Fibroblast of gingiva (primary cell): ENCODE results near the gene LIMA1.
"Not testable (repeated sequence)": the region's sequence is repeated elsewhere in the genome, so short reads cannot be mapped to it uniquely, and the experiment has no call there.

Source experiments
- DNase-seq: peaks from one replicate; pipeline ENCODE4 v3.0.0-alpha.2; 2011; ENCODE audit warnings: low read depth

The LIMA1 gene

DNA sequence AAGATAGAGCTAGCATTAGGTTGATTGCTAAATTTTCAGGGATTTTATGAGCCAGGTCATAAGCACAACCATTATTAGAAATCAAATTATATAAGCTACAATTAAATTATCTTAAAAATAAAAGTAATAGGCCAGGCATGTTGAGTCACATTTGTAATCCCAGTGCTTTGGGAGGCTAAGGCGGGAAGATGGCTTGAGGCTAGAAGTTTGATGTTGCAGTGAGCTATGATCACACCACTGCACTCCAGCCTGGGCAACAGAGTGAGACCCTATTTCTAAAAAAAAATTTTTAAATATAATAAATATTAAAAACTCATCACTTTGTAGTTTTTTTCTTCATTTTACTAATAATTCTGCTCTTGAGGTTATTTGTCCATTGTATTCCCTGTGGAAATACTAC is 1.9 kb upstream of the LIMA1 start:
- DNase-seq: no peak

DNA sequence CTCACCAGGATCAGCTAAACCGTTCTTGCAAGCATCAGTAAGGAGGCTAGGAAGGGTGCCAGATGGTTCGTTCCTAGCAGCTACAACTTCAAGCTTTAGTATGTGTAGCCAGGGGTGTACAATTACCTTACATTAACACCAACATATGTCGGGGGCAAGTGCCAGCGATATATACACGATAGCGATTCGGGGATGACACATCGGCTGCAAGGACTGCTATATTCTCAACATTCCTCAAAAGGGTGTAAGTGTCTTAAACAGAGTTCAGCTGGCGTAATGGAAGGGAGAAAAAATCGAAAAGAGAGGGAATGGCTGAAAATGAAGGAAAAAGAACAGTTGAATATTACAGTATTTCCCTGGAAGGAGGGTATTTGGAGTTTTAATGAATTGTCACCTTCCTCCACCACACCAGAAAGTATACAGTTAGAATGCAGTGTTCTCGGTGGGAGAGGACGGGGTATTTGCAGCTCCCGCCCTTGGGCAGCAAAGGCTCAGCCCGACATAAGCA is 545 bp downstream of the LIMA1 start:
- peak; percentile 16 for DNase-seq

DNA sequence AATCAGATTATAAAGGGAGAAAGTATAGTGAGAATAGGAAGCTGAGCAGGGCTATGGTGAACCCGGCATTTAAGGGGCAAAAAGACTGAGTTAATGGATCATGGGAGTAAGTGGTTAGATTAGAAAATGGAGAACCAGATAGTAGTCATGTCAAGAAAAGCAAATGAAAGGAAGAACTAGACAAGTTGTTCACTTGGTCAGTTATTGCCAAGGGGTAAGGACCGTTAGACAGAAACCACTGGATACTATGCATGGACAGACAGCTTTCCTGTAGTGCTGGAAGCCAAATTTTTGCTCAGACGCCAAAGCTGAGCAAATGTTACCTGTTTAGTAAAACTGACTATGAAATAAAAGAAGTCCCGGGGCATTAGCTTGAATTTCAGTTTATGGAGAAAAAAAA is 3.8 kb downstream of the LIMA1 start:
- no peak for DNase-seq

DNA sequence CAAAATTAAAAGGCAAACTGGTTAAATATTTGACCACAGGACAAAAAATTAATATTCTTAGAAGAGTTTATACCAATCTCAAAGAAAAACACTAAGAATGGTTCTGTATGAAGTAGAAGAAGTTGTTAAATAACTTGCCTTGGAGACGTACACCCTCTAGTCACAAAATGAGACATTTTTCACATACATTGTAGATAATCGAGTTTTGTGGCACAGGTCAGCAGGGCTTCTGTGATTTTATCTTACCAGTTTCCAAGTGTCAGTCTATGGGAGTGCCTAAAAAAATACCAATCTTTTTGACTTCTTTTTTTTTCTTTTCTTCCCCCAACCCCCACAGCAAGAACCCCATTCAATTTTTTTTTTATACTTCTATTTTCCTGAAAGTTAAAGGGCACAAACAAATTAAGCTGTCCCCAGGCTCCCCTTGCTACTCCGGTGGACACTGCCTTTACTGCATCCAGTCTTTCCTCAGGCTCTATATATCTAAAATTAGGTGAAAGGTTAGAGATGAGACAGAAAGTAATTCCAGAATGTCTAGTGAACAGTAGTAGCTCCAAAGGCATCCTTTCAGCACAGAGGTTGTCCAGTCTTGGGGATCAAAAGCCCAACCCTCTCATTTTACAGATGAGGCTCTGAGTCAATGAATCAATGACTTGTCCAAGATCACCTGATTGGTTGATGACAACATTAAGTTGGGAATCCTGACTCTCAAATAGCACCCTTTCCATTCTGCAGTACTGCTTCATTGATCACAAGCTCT is 6.2 kb downstream of the LIMA1 start:
- DNase-seq: no peak

DNA sequence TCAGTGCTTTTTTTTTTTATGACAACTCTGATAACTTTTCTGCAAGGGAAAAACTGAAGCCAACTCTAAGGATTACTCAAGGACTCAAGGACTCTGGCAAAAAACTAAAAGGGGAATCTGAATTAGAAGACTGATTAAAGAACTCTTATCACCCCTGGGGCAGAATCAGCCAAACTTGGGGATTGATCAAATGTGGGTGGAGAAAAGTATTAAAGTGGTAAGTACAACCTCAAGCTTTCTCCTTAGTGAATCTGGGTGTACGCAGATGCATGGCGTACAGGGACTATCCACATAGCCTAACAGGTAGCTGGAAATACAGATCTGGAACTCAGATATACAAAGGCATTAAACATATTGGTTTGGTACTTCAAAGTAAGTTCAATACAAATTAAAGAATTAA is 7.3 kb downstream of the LIMA1 start:
- no peak for DNase-seq

DNA sequence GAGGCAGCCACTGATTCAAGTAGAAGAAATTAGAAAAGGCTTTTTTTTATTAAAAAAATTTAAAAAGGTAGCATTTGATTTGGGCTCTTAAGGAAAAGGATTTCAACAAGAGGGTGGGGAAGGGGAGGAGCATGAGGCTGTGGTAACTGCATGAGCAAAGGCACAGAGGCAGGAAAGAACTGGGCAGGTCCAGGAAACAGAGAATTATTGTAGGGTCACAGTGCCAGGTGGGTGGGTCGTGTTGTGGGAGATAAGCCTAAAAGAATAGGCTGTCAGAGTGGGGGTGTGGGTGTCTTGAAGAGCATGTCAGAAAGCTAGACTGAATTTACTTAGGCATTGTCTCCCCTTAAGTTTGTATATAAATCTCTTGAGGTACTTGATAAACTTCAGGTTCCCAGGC is 7.8 kb downstream of the LIMA1 start:
- no peak for DNase-seq

DNA sequence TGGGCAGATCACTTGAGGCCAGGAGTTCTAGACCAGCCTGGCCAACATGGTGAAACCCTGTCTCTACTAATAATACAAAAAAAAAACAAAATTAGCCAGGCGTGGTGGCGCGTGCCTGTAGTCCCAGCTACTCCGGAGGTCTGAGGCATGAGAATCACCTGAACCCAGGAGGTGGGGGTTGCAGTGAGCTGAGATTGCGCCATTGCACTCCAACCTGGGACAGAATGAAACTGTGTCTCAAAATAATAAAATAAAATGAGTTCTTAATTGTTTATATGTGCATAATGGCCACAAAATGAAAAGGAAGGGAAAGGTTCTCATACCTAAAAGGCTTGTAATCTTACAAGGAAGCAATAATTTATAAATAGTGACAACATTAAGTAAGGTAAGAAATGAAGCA is 8.2 kb downstream of the LIMA1 start:
- not testable (repeated sequence) for DNase-seq

DNA sequence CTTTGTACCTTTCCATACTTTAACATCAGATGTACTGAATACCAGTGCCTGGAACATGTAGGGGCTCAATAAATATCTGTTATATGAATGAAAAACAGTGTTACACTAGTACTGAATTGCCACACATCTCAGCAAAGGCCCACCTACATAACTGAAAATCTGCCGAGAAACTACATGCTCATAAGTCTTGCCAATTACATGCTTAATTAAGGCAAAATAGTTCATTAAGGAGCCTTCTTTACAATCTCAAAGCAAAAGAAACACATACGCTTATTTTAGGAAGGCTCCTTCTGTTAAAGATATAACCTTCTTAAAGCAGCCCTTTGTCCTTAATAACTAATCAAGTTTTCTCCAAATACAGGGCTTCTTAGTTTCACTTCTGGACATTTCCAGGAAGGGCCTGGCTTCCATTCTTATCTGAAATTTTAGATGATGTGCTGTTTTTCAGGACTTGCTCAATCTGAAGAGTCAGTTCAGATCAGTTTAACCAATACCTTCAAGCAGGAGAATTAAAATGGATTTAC is 11.5 kb downstream of the LIMA1 start:
- DNase-seq: peak; percentile 58

DNA sequence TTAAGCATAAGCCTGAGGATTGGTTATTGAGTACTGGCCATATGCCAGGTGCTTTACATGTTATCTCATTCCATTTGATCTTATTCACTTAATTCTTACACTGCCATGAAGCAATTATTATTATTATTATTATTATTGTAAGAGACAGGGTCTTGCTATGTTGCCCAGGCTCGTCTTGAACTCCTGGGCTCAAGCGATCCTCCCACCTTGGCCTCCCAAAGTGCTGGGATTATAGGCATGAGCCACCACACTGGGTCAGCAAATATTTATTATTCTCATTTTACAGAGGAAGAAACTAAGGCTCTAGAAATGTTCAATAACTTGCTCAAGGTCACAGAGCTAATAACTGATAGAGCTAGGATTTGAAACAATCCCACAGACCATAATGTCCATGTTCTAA is 14.8 kb downstream of the LIMA1 start:
- DNase-seq: no peak

DNA sequence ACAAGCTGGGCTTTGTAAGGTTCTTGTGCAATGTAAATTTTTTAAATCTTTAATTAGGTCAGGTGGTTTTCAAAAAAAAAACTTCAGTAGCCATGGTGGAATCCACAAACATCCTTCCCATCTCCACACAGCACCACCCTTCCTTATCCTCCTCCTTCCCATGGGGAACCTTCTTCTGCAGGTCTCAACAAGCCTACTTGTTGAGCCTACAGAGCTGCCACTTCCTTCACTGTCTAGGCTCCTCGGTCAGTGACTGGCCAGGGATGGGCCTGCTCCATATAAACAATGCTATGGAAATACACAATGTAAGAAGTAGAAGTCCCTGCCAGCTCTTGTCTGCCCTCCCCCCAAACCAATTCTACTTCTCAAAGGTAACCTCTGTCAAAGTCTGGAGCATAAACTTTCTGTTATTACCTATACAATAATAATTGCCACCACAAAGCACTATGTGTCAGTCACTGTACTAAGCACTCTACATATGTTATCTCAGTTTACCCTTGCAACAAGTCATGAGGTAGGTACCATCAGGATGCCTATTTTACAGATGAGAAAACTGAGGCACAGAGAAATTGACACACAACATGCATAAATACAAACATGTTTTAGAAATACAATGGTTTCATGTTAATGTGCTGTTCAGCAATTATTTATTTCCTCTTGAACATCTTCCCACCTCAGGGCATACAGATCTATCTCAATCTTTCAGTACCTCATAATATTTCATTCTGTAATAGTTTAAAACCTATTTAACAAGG is 17.4 kb downstream of the LIMA1 start:
- DNase-seq: no peak

DNA sequence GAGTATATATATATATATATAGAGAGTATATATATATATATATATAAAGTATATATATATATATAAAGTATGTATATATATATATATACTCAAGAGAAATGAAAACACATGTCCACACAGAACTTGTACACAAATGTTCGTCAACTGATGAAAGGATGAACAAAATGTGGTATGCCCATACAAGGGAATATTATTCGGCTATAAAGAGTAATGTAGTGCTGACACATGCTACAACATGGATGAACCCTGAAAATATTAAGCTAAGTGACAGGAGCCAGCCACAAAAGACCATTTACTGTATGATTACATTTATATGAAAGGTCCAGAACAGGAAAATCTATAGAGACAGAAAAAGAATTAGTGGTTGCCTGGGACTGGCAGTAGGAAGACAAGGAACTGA is 19.5 kb downstream of the LIMA1 start:
- no peak for DNase-seq

DNA sequence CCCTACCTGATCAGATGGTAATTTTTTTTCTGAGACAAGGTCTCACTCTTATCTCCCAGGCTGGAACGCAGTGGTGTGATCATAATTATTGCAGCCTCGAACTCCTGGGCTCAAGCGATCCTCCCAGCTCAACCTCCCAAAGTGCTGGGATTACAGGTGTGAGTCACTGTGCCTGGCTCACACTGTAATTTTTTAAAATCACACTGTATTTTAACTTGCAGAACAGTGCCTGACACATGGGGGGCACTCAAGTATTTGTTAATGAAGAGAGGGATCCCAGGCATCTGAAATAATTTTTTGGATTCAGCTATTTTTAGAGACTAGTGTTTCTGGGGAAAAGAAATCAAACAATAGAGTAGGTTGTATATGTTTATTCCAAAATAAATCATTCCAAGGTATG is 21.7 kb downstream of the LIMA1 start:
- DNase-seq: no peak

DNA sequence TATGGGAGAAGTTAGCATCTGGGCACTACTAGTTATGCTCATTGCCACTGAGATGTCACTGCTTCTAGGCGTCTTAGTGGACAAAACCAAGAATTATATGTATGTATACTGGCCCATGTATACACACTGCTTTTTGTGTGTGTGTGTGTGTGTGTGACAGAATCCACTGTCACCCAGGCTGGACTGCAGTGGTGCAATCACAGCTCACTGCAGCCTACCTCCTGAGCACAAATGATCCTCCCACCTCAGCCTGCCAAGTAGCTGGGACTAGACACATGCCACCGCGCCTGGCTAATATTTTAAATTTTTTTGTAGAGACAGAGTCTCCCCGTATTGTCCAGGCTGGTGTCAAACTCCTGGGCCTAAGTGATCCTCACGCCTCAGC is 25.2 kb downstream of the LIMA1 start:
- peak; percentile 52 for DNase-seq

DNA sequence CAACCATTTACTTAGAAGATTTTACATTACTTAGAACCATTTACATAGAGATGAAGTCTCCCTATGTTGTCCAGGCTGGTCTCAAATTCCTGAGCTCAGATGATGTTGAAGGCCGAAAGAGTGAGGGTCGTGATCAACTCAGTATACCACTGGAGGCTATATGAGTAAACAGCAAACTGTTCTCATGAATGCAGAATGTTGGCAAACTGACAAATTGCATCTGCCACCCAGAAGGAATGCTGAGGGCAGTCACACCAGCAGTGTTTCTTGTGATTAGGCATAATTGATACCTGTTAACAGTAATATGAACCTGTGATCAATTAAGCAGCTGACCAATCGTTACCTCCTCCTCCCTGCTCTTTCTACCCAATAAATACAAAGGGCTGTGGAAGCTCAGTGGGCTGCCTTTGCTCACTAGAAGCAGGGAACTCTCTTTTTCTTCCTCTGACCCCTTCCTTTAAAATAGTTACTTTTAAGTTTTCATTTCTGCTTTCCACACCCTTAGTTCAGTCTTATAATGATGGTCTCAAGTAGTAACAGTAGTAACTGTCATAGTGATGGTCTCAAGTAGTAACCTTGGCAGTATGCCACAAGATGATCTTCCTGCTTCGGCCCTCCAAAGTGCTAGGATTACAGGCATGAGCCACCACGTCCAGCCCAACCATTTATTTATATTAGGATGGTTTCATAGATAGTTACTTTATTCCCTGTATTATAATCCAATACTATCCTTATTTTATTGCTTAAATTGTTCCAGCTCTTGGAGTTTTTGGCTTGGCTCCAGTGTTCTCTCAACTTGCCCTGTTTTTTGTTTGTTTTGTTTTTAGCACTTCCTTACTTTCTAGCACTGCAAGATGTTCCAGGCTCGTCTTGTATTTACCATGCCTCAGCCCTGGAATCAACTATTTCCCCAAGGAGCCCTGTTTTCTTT is 25.8 kb downstream of the LIMA1 start:
- peak; percentile 81 for DNase-seq

DNA sequence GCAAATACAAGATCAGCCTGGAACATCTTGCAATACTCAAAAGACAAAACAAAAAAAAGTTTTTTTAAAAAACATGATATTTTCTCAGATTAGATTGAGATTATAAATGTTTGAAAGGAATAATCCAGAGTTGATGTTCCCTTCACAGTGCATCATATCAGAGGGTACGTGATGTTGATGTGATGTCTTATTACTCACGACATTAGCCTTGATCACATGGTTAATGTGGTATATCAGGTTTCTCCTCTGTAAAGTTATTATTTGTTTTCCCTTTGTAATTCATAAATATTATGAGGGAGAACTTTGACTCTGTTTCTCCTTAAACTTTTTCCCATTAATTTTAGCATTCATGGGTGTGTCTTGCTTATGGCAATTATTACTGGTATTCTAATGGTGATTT is 26.6 kb downstream of the LIMA1 start:
- DNase-seq: no peak

DNA sequence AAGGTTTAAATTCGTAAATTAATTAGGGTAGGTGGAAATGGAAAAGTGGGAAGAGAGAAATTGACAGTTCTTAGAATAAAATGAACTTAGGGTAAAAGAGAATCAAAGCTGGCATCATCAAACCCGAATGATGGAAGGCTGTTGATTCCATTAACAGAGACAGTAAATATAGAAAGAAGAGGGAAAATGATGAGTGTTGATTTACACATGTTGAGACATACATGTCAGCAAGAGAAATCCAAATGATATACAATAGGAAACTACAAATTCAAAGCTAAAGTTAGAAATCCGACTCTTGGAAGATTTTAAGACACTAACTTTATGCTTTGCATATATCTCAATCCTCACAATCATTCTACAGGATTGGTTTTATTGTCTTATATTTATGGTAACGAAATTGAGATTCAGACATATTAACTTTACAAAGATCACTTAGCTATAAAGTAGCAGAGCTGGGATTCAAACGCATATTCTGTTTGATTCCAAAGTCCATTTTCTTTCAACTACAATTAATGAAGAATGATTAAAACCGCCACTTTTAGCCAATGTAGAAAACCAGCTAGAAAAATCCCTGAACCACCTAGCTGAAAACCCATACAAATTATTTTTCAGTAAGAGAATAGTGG is 30.2 kb downstream of the LIMA1 start:
- DNase-seq: no peak

DNA sequence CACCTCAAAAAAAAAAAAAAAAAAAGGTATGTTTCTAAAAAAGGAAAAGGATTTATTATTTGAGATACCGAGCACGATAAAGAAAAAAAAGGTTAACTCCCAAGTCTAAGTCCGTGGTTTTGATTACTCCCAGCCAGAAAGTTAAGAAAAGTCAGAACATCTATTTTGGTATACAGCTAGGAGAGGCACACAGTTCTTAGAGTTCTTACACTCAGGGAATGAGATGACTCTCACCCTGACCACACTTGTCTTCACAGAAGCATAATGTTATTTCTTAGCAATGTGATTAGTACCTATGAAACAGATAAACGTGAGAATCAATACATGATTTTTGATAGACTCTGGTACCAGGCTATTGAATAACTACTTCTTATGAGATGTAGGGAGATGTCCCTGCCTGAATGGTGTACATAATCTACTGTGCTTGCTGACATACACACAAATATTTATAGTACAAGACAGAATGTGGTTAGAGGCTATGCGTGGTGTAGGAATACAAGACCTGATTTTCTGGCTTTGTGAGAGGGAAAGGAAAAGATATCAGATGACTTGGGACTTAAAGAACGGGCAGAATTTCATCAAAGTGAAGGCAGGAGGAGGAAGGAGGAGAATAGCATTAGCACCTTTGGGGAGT is 31.6 kb downstream of the LIMA1 start:
- no peak for DNase-seq

DNA sequence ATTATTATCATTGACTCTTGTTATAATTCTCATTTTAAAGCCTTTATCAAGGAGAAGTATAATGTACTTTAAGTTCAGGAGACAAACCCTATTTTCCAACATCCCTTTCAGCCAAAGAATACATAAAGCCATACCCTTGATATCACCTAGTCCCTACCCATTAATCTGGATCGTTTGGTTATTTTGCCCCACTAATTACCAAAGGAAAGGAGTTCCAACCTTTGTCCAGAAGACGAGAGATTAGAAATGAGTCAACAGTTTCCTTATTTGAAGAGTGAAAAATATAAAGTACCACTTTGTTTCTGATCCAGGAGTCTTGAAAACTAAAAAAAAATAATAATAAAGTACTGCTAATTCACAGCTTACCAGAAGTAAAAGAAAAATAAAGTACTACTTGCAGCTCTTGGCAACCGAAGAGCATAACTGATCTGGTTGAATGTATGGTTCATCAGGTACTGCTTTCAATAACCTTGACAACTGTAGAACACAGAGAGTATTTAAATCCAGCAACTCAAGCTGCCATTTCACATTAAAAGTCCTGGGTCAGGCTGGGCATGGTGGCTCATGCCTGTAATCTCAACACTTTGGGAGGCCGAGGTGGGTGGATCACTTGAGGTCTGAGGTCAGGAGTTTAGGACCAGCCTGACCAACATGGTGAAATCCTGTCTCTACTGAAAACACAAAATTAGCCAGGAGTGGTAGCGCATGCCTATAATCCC is 33.7 kb downstream of the LIMA1 start:
- no peak for DNase-seq

DNA sequence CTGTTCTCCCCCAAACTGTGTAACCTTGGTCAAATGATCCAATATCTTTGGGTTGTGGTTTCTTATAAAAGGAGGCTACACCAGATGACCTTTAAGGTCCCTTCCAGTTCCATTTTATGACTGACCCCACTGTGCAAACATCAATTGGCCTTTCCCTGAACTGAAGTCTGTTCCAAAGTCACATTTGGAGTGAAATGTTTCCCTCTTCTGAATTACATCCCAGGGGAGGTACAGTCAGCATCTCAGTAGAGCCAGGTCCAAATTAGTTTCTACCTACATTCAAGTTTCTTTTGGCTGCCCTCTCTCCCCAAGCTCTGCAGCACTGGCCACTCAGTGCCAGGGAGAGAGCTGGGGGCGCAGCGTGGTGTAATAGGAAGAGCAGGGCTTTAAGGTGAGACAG is 34.4 kb downstream of the LIMA1 start:
- DNase-seq: no peak

DNA sequence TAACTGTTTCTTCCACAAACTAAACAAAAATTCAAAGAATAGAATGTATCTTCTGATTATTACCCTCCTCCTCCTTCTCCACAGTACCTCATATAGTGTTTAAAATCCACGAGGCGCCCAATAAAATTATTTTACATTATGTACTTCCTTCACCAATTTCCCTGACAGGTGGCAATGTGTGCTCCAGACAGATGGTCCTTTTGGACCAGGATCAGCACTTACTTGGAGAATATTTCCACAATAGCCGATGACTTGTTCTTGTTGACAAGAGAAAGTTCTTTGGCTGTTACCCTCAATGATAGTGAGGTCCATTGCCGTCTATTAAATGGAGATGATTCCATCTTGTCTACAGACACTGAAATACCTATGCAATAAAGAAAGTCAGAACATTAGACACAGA is 34.9 kb downstream of the LIMA1 start:
- DNase-seq: no peak

DNA sequence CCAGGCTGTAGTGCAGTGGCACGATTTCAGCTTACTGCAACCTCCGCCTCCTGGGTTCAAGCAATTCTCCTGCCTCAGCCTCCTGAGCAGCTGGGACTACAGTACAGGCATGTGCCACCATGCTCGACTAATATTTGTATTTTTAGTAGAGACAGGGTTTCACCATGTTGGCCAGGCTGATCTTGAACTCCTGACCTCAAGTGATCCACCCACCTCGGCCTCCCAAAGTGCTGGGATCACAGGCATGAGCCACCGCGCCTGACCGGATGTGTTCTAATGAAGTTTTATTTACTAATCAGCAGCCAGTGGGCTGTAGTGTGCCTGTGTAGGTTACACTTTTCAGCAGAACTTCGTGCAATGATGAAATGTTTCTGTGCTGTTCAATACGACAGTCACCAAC is 35.7 kb downstream of the LIMA1 start:
- DNase-seq: not testable (repeated sequence)
